Upper lobe of left lung (tissue), 4 donors: ENCODE results near the gene SNX13.

Experiments
- CTCF ChIP-seq, 6 experiments: fragments of 450-650 bp in 4 of 6; fragments of 200-600 bp in 2 of 6; sonication (generic) in 2 of 6; IDR thresholded peaks; one replicate each; pipeline ENCODE4 v1.5.1; 2016 to 2019; ENCODE audit warnings: antibody characterized with exemption in 6 of 6
- POLR2A ChIP-seq, 4 donors: fragments of 450-650 bp; IDR thresholded peaks; one replicate each; pipeline ENCODE4 v1.5.1; 2016 to 2017; ENCODE audit warnings: antibody characterized with exemption in 4 of 4, mild to moderate bottlenecking in 2 of 4
- POLR2AphosphoS5 ChIP-seq, 2 donors: sonication (generic); formaldehyde crosslinking; IDR thresholded peaks; one replicate each; pipeline ENCODE4 v1.5.1; 2017; ENCODE audit warnings: antibody characterized with exemption in 2 of 2

- TF ChIP-seq CTCF (IDR thresholded peaks at IDR 0.05) (no peak), POLR2A (IDR thresholded peaks at IDR 0.05) (no peak), POLR2AphosphoS5 (IDR thresholded peaks at IDR 0.05) (no peak)
Measured at GRCh38 chr7:17957871-17958270, 17.6 kb upstream of the SNX13 start.
